HG02610 (cell line): ENCODE data around the gene OR7A10.
"Not testable (repeated sequence)": the region's sequence is repeated elsewhere in the genome, so short reads cannot be mapped to it uniquely, and the experiment has no call there.

Source experiments
- ATAC-seq: cut with Tn5 transposase; IDR thresholded peaks from one replicate; pipeline ENCODE4 v1.9.1; 2021; ENCODE audit warnings: mild to moderate bottlenecking, moderate library complexity; ENCODE audit not compliant: unreplicated experiment

The OR7A10 gene

DNA sequence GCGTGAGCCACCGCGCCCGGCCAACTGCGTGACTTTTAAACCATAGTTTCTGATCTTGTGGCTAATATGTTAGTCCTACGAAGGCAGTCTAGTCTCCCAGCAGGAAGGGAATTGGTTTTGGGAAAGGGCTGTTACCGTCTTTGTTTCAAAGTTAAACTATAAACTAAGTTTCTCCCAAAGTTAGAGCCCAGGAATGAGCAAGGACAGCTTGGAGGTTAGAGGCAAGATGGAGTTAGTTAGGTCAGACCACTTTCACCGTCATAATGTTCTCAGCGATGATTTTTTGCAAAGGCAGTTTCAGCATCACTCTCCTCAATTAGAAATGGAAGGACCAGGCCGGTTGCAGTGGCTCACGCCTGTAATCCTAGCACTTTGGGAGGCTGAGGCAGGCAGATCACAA, 52.7 kb downstream of the OR7A10 start:
- no peak for ATAC-seq

DNA sequence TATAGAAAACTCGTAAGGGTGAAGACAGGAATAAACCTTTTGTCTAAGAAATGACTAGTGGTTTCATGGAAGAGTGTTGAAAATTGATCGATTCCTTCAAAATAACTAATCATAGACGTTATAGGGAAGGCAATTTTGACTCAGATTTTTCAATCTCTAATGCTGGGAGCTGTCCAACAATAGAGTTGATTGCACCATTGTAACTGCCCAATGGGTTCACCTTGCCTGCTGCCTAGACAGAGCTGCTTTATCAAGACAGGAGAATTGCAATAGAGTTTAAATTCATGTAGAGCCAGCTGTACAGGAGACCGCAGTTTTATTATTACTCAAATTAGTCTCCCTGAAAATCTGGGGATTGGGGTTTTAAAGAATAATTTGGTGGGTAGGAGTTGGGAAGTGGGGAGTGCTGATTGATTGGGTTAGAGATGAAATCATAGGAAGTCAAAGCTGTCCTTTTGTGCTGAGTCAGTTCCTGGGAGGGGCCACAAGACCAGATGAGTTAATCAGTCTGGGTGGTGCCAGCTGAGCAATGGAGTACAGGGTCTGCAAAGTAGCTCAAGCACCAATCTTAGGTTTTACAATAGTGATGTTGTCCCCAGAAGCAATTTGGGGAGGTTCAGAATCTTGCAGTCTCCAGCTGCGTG, 53.5 kb downstream of the OR7A10 start:
- ATAC-seq: no peak

DNA sequence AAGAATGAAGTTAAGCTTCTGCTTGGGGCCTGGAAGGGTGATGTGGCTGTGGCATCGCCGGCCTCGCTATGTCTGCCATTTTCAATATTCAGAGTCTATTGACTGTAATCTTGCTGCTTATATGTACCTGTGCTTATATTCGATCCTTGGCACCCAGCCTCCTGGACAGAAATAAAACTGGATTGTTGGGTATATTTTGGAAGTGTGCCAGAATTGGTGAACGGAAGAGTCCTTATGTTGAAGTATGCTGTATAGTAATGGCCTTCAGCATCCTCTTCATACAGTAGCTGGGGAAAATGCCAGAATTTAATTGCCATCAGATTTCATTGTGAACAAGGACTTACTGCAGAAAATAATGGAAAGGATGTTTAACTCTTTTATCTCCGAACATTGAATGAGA, 56.5 kb downstream of the OR7A10 start:
- not testable (repeated sequence) for ATAC-seq
